Tibial artery (tissue), 4 donors: ENCODE results near the gene TRABD2B.
A peak's percentile ranks its signal among the peaks of the same experiment; 100 is the strongest.

ENCODE experiments used
- DNase-seq, 2 donors: peaks; one replicate each; pipeline ENCODE4 v3.0.0-alpha.2; 2019
- H3K27ac ChIP-seq, 2 donors: fragments of 200-600 bp; sonication (generic) in 1 of 2; 1 replicate in 1 of 2; 2 replicates in 1 of 2; pipeline ENCODE4 v1.5.1; 2018 to 2019; ENCODE audit warnings: mild to moderate bottlenecking in 1 of 2
- H3K27me3 ChIP-seq, 2 donors: fragments of 200-600 bp; sonication (generic) in 1 of 2; one replicate each; pipeline versions ENCODE4 v1.5.1 to v1.6.0; 2016 to 2019
- H3K36me3 ChIP-seq, 3 donors: fragments of 200-600 bp; sonication (generic) in 2 of 3; one replicate each; pipeline ENCODE4 v1.5.1; 2016 to 2019; ENCODE audit warnings: mild to moderate bottlenecking in 2 of 3
- H3K4me1 ChIP-seq, 4 donors: fragments of 200-600 bp; sonication (generic) in 2 of 4; 1 replicate in 3 of 4; 2 replicates in 1 of 4; pipeline ENCODE4 v1.5.1; 2016 to 2019
- H3K4me3 ChIP-seq, 2 donors: fragments of 200-600 bp; sonication (generic) in 1 of 2; 1 replicate in 1 of 2; 2 replicates in 1 of 2; pipeline ENCODE4 v1.5.1; 2018 to 2019; ENCODE audit warnings: mild to moderate bottlenecking in 2 of 2
- H3K9me3 ChIP-seq, 3 donors: fragments of 200-600 bp; sonication (generic) in 1 of 3; one replicate each; pipeline ENCODE4 v1.5.1; 2016 to 2019
- CTCF ChIP-seq, 2 experiments: fragments of 200-600 bp in 1 of 2; fragments of 450-650 bp in 1 of 2; IDR thresholded peaks; one replicate each; pipeline ENCODE4 v1.5.1; 2017 to 2019; ENCODE audit warnings: antibody characterized with exemption in 2 of 2, mild to moderate bottlenecking in 1 of 2, moderate library complexity in 1 of 2
- intact Hi-C: fragments of 100-400 bp; cut with DNase I; formaldehyde crosslinking; loops from one replicate; pipeline ENCODE4 v1.15.0; 2023; ENCODE audit warnings: low total_unique reads

The TRABD2B gene

GRCh38 chr1:47883963-47884362 lies 113.2 kb downstream of the TRABD2B start:
- intact Hi-C loops: no loop called here
- peak overlapping the region; percentile 49 to 51 for H3K27ac ChIP-seq
- TF ChIP-seq CTCF (IDR thresholded peaks at IDR 0.05): no peak
- no peaks in the 10 kb centered on the region for H3K36me3 ChIP-seq
- H3K9me3 ChIP-seq: no peaks in the 10 kb centered on the region
- no peaks in the 10 kb centered on the region for H3K27me3 ChIP-seq
- DNase-seq: peak in 1 of 2 donors; percentile 12
- H3K4me3 ChIP-seq: no peak overlapping the region
- peaks cover 0 to 32% (median 13%) of the 10 kb centered on the region in 4 donors for H3K4me1 ChIP-seq

- no peak for TF ChIP-seq CTCF (IDR thresholded peaks at IDR 0.05)
- Histone ChIP-seq H3K27me3 (no peaks in the 10 kb centered on the region), H3K4me3 (no peak overlapping the region), H3K4me1 (peaks cover 0 to 36% (median 13%) of the 10 kb centered on the region in 4 donors), H3K9me3 (no peaks in the 10 kb centered on the region), H3K36me3 (no peaks in the 10 kb centered on the region), H3K27ac (peak overlapping the region; percentile 49 to 51)
- peak in 1 of 2 donors; percentile 85 for DNase-seq
- intact Hi-C loops: no loop called here
These were observed 115.4 kb downstream of the TRABD2B start for GRCh38 chr1:47881505-47882442.

- Histone ChIP-seq H3K36me3 (no peaks in the 10 kb centered on the region), H3K4me1 (peaks cover 0 to 55% (median 34%) of the 10 kb centered on the region in 4 donors), H3K27me3 (no peaks in the 10 kb centered on the region), H3K9me3 (no peaks in the 10 kb centered on the region), H3K27ac (peak overlapping the region in 1 of 2 donors; percentile 7), H3K4me3 (no peak overlapping the region)
- no peak for DNase-seq
- no peak for TF ChIP-seq CTCF (IDR thresholded peaks at IDR 0.05)
- intact Hi-C loops: no loop called here
These were observed 120.6 kb downstream of the TRABD2B start for GRCh38 chr1:47876587-47876963.

GRCh38 chr1:47875831-47876586 lies 121.2 kb downstream of the TRABD2B start:
- no peak for DNase-seq

More at GRCh38 chr1:47875831-47876586, 121.2 kb downstream of the TRABD2B start:
- Histone ChIP-seq H3K36me3 (no peaks in the 10 kb centered on the region), H3K9me3 (no peaks in the 10 kb centered on the region), H3K4me3 (no peak overlapping the region), H3K27ac (peak overlapping the region in 1 of 2 donors; percentile 7), H3K4me1 (peaks cover 0 to 57% (median 37%) of the 10 kb centered on the region in 4 donors), H3K27me3 (no peaks in the 10 kb centered on the region)
- intact Hi-C loops: no loop called here
- TF ChIP-seq CTCF (IDR thresholded peaks at IDR 0.05): no peak
